Fibroblast of gingiva (primary cell): Measurements from ENCODE around the gene SPEM3.
A peak's percentile ranks its signal among the peaks of the same experiment; 100 is the strongest.

Experiments
- DNase-seq: peaks from one replicate; pipeline ENCODE4 v3.0.0-alpha.2; 2011; ENCODE audit warnings: low read depth

The SPEM3 gene

GRCh38 chr17:7421186-7421585, 7.5 kb upstream of the SPEM3 start:
- DNase-seq, result no peak

- DNase-seq, result no peak
These were observed 5.0 kb upstream of the SPEM3 start for GRCh38 chr17:7423679-7424078.

GRCh38 chr17:7425316-7425715, 3.3 kb upstream of the SPEM3 start, which contains the start of gene SPEM2:
TSS of gene SPEM2 (plus strand) at chr17:7425616. CDS start at chr17:7425689, 73 bp downstream.
- DNase-seq, result no peak

GRCh38 chr17:7425756-7426155, 2.9 kb upstream of the SPEM3 start:
- no peak for DNase-seq

GRCh38 chr17:7426203-7426863, 2.3 kb upstream of the SPEM3 start:
- DNase-seq, result no peak

GRCh38 chr17:7426896-7427489, 1.7 kb upstream of the SPEM3 start:
- no peak for DNase-seq

- no peak for DNase-seq
These were observed 1.1 kb upstream of the SPEM3 start for GRCh38 chr17:7427549-7427948.

GRCh38 chr17:7429722-7430121, 1.1 kb downstream of the SPEM3 start:
- DNase-seq, result no peak

- no peak for DNase-seq
These were observed 2.6 kb downstream of the SPEM3 start for GRCh38 chr17:7431231-7431630.

- DNase-seq, result no peak
These were observed 3.6 kb downstream of the SPEM3 start for GRCh38 chr17:7432296-7432695.

GRCh38 chr17:7435676-7436555, 7.3 kb downstream of the SPEM3 start:
- DNase-seq, result no peak

- peak; percentile 72 for DNase-seq
These were observed 8.1 kb downstream of the SPEM3 start for GRCh38 chr17:7436556-7437368.

GRCh38 chr17:7437369-7437863, 8.8 kb downstream of the SPEM3 start:
- no peak for DNase-seq

- DNase-seq, result no peak
These were observed 9.4 kb downstream of the SPEM3 start for GRCh38 chr17:7437950-7438614.

- no peak for DNase-seq
These were observed 10.2 kb downstream of the SPEM3 start for GRCh38 chr17:7438656-7439460.

- DNase-seq, result no peak
These were observed 10.9 kb downstream of the SPEM3 start, which contains the start of gene FGF11 for GRCh38 chr17:7439462-7440112. TSS of gene FGF11 (plus strand) at chr17:7439512. CDS start at chr17:7439621, 109 bp downstream.

GRCh38 chr17:7440113-7440833, 11.6 kb downstream of the SPEM3 start:
- no peak for DNase-seq

- no peak for DNase-seq
These were observed 12.2 kb downstream of the SPEM3 start for GRCh38 chr17:7440834-7441195.

GRCh38 chr17:7441266-7441665, 12.6 kb downstream of the SPEM3 start:
- no peak for DNase-seq
